ENCODE results near the gene RPN1. TPM values are rescaled to one million over a fixed set of nuclear protein-coding genes. Genes with fewer than 3 reads are reported as not detected.

Gene RPN1
- total and polyA plus RNA-seq, 2 donors (not counting 3 experiments of a cell fraction or from before 2014, with no cell fraction given) = 250 to 266 TPM

DNA sequence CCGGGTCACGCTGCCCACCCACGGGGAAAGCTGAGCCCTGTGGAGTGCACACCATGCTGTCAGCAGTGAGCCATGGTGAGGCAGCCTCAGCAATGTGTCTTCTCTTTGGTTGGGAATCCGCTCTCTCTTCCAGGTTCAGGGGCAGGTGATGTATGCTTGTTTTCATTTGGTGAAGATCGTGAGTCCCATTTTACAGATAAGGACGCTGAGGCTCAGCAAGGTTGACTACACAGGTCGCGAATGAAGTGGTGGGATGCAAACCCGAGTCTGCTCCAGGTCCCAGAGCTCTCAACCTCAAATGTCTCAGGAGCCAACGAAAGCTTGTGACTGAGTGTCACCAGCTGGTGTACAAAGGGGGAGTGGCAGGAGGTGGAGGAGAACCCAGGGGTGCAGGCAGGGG, 74.3 kb downstream of the RPN1 start:
- peaks cover 2% of the 10 kb centered on the region for H3K9me3 ChIP-seq (replicated peaks; ENCODE audit: control insufficient read depth, insufficient read depth, low read length)
- no peaks in the 10 kb centered on the region for H4K20me1 ChIP-seq (replicated peaks; ENCODE audit: control insufficient read depth, extremely low read depth, insufficient read depth, low read length)
- dilution Hi-C loops (cut with MboI; ENCODE audit: extremely low pct_ligation_motif_present, low sequenced_read_pairs) (loop anchor here (25.0 kb wide), 1 partner anchor 139 kb away; no protein-coding TSS in a partner anchor), intact Hi-C loops (cut with micrococcal nuclease) (no loop called here)
- no peaks in the 10 kb centered on the region for H3K36me3 ChIP-seq (ENCODE audit: control insufficient read depth in 2 of 2, extremely low read depth in 1 of 2, insufficient read depth in 2 of 2, low read length in 2 of 2)
- H3K27ac ChIP-seq (ENCODE audit: insufficient read depth, low read depth, low read length) = no peak overlapping the region
- no peak for TF ChIP-seq POLR2AphosphoS5 (IDR thresholded peaks at IDR 0.05; ENCODE audit: insufficient read depth, low read depth, low read length)
- no peak for TF ChIP-seq EZH2 (IDR thresholded peaks at IDR 0.05; ENCODE audit: borderline replicate concordance, low read depth, low read length, severe bottlenecking)
- no peak for TF ChIP-seq POLR2A (IDR thresholded peaks at IDR 0.05; ENCODE audit: low read depth, low read length)
- no peak for TF ChIP-seq FOS (IDR thresholded peaks at IDR 0.05; ENCODE audit: borderline replicate concordance, insufficient read depth, low read length)
- TF ChIP-seq MYC (IDR thresholded peaks at IDR 0.05; ENCODE audit: low read depth, low read length) = no peak
- TF ChIP-seq, protein P1, sequence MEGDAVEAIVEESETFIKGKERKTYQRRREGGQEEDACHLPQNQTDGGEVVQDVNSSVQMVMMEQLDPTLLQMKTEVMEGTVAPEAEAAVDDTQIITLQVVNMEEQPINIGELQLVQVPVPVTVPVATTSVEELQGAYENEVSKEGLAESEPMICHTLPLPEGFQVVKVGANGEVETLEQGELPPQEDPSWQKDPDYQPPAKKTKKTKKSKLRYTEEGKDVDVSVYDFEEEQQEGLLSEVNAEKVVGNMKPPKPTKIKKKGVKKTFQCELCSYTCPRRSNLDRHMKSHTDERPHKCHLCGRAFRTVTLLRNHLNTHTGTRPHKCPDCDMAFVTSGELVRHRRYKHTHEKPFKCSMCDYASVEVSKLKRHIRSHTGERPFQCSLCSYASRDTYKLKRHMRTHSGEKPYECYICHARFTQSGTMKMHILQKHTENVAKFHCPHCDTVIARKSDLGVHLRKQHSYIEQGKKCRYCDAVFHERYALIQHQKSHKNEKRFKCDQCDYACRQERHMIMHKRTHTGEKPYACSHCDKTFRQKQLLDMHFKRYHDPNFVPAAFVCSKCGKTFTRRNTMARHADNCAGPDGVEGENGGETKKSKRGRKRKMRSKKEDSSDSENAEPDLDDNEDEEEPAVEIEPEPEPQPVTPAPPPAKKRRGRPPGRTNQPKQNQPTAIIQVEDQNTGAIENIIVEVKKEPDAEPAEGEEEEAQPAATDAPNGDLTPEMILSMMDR (IDR thresholded peaks at IDR 0.05; ENCODE audit: extremely low read depth in 1 of 2, insufficient read depth in 1 of 2, low read depth in 1 of 2, low read length in 2 of 2) = no peak
- TF ChIP-seq GATA2 (IDR thresholded peaks at IDR 0.05; ENCODE audit: insufficient read depth, insufficient read length, low read depth, low read length) = no peak
- no peak for TF ChIP-seq JUN (IDR thresholded peaks at IDR 0.05; ENCODE audit: borderline replicate concordance, insufficient read depth, insufficient read length, low read depth)
- TF ChIP-seq, protein P2, sequence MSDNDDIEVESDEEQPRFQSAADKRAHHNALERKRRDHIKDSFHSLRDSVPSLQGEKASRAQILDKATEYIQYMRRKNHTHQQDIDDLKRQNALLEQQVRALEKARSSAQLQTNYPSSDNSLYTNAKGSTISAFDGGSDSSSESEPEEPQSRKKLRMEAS (IDR thresholded peaks at IDR 0.05; ENCODE audit: insufficient read depth, insufficient read length) = no peak
- peaks cover 13 to 51% of the 10 kb centered on the region in 2 experiments for H3K27me3 ChIP-seq (ENCODE audit: control insufficient read depth in 2 of 2, insufficient read depth in 2 of 2, low read length in 2 of 2)
- ChIA-PET POLR2A (no interaction called here), CTCF (interaction anchor here (1.0 to 4.4 kb wide), 7 partner anchors 8 to 150 kb away, joined by 3 to 22 read pairs (median 7); no protein-coding TSS in a partner anchor)
- H3K9ac ChIP-seq (replicated peaks; ENCODE audit: extremely low read depth, insufficient read depth, low read length) = no peak overlapping the region
- no peaks in the 10 kb centered on the region for H3K9me1 ChIP-seq (replicated peaks; ENCODE audit: control insufficient read depth, extremely low read depth, insufficient read depth, low read length)
- no peaks in the 10 kb centered on the region for H3K79me2 ChIP-seq (ENCODE audit: control insufficient read depth, insufficient read depth, low read length)
- H2AFZ ChIP-seq (ENCODE audit: low read depth, low read length) = no peak overlapping the region
- H3K4me3 ChIP-seq (replicated peaks in 1 of 3; ENCODE audit: insufficient read depth in 1 of 3, low read depth in 1 of 3, low read length in 3 of 3) = no peak overlapping the region
- FAIRE-seq (no peak), DNase-seq (ENCODE audit: low read depth, low spot score) (no peak)
- no TSS peak for BruUV-seq (replicated peaks)
- H3K4me1 ChIP-seq (ENCODE audit: control insufficient read depth, extremely low read depth, insufficient read depth, low read length) = peaks cover 10% of the 10 kb centered on the region
- no peak overlapping the region for H3K4me2 ChIP-seq (ENCODE audit: insufficient read depth, low read length)
